PC-9 (cell line): ENCODE data around the gene CHEK1. TPM values are rescaled to one million over a fixed set of nuclear protein-coding genes. Genes with fewer than 3 reads are reported as not detected.

Experiments used
- BruUV-seq: library from RNA; stranded (reverse); fragments of 400-500 nt; replicated peaks from 2 replicates; lab custom pipeline; 2021; lab: Mats Ljungman, UMichigan
- CTCF ChIA-PET: fragments of 300-600 bp; sonication (Branson Sonifier 250); formaldehyde crosslinking; loops from one replicate; lab custom pipeline; 2022; ENCODE audit warnings: antibody characterized with exemption; lab: Charles Lee
- POLR2A ChIA-PET: fragments of 300-600 bp; sonication (Branson Sonifier 250); formaldehyde crosslinking; loops from one replicate; lab custom pipeline; 2022; ENCODE audit warnings: antibody characterized with exemption; ENCODE audit not compliant: unreplicated experiment; lab: Charles Lee
- DNase-seq, 2 experiments: peaks; one replicate each; pipeline versions ENCODE4 v3.0.0 to v3.0.0-alpha.2; 2015 to 2022; ENCODE audit warnings: mixed read lengths in 1 of 2
- H2AFZ ChIP-seq: fragments of 200-600 bp; sonication (generic); 2 replicates; pipeline ENCODE4 v1.8.1; 2017; ENCODE audit warnings: antibody characterized with exemption
- H3F3A ChIP-seq: fragments of 200-600 bp; sonication (generic); 2 replicates; pipeline ENCODE4 v1.8.1; 2017; ENCODE audit warnings: antibody characterized with exemption, mild to moderate bottlenecking, low read depth; ENCODE audit not compliant: insufficient read depth
- H3K27ac ChIP-seq: fragments of 200-600 bp; sonication (generic); 2 replicates; pipeline ENCODE4 v1.6.1; 2016; ENCODE audit warnings: mixed run types
- H3K27me3 ChIP-seq: fragments of 200-600 bp; sonication (generic); 2 replicates; pipeline ENCODE4 v1.6.1; 2016; ENCODE audit warnings: low read depth, mixed run types; ENCODE audit not compliant: insufficient read depth
- H3K36me3 ChIP-seq: fragments of 200-600 bp; sonication (generic); 2 replicates; pipeline ENCODE4 v1.6.1; 2016; ENCODE audit warnings: low read depth, mixed run types
- H3K4me1 ChIP-seq: fragments of 200-600 bp; sonication (generic); replicated peaks from 2 replicates; pipeline ENCODE4 v1.6.1; 2016; ENCODE audit warnings: mixed run types; ENCODE audit not compliant: insufficient read depth
- H3K4me2 ChIP-seq: fragments of 200-600 bp; sonication (generic); 2 replicates; pipeline ENCODE4 v1.6.1; 2017; ENCODE audit warnings: mixed run types
- H3K4me3 ChIP-seq: fragments of 200-600 bp; sonication (generic); 2 replicates; pipeline ENCODE4 v1.6.1; 2016; ENCODE audit warnings: mixed run types
- H3K79me2 ChIP-seq: fragments of 200-600 bp; sonication (generic); 2 replicates; pipeline ENCODE4 v1.6.1; 2017; ENCODE audit warnings: low read depth, mixed run types
- H3K9me2 ChIP-seq: fragments of 200-600 bp; sonication (generic); 2 replicates; pipeline ENCODE4 v1.8.1; 2017; ENCODE audit warnings: mild to moderate bottlenecking; ENCODE audit not compliant: insufficient read depth
- H3K9me3 ChIP-seq: fragments of 200-600 bp; sonication (generic); 2 replicates; pipeline ENCODE4 v1.8.1; 2016; ENCODE audit warnings: low read depth; ENCODE audit not compliant: insufficient read depth
- H4K20me1 ChIP-seq: fragments of 200-600 bp; sonication (generic); 2 replicates; pipeline ENCODE4 v1.8.1; 2017; ENCODE audit not compliant: insufficient read depth
- EZH2 ChIP-seq: fragments of 200-600 bp; sonication (generic); IDR thresholded peaks from 2 replicates; pipeline ENCODE4 v1.8.0; 2017; ENCODE audit warnings: antibody characterized with exemption, low read depth
- intact Hi-C: fragments of 100-400 bp; cut with micrococcal nuclease; formaldehyde crosslinking; loops from one replicate; pipeline ENCODE4 v1.10.0; 2022; ENCODE audit not compliant: unreplicated experiment
- total RNA-seq: library from RNA; stranded (reverse); gene quantifications from 2 replicates; pipeline ENCODE4 v1.2.3, GENCODE V29; 2021
- TF ChIP-seq, protein P1 (sequence below): fragments of 200-600 bp; sonication (generic); conservative IDR thresholded peaks from 2 replicates; pipeline ENCODE4 v1.6.1; 2017; ENCODE audit warnings: mixed run types, antibody characterized with exemption, mild to moderate bottlenecking, moderate library complexity

The CHEK1 gene
- total RNA-seq, 1 experiment from 2014 or later = 36.5 TPM

DNA sequence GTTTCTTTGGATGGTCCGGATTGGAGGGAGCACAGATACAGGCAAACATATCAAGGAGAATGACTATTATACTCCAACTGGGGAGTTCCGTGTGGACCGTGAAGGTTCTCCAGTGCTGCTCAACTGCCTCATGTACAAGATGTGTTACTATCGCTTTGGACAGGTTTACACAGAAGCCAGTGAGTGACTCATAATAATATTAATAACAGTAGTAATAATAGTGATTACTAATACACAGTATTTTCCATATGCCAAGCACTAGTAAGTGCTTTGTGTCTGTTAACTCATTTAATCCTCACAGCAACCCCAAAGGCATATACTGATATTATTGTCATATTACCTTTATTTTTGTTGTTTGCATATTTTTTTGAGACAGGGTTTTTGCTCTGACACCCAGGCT lies 6.6 kb upstream of the CHEK1 start:
- Histone ChIP-seq H3K9me3 (no peaks in the 10 kb centered on the region), H3K4me1 (no peaks in the 10 kb centered on the region), H3K9me2 (no peaks in the 10 kb centered on the region), H3K4me2 (no peak overlapping the region), H3K27ac (no peak overlapping the region), H4K20me1 (peaks cover 6% of the 10 kb centered on the region; the same call in 1 of the 2 replicates), H3K27me3 (no peaks in the 10 kb centered on the region), H3F3A (peaks cover 24% of the 10 kb centered on the region), H2AFZ (no peak overlapping the region), H3K36me3 (peaks cover 57% of the 10 kb centered on the region), H3K79me2 (no peaks in the 10 kb centered on the region), H3K4me3 (no peak overlapping the region)
- CTCF ChIA-PET = no interaction called here
- DNase-seq = no peak
- intact Hi-C loops = no loop called here
- no peak for TF ChIP-seq EZH2
- TF ChIP-seq, protein P1, sequence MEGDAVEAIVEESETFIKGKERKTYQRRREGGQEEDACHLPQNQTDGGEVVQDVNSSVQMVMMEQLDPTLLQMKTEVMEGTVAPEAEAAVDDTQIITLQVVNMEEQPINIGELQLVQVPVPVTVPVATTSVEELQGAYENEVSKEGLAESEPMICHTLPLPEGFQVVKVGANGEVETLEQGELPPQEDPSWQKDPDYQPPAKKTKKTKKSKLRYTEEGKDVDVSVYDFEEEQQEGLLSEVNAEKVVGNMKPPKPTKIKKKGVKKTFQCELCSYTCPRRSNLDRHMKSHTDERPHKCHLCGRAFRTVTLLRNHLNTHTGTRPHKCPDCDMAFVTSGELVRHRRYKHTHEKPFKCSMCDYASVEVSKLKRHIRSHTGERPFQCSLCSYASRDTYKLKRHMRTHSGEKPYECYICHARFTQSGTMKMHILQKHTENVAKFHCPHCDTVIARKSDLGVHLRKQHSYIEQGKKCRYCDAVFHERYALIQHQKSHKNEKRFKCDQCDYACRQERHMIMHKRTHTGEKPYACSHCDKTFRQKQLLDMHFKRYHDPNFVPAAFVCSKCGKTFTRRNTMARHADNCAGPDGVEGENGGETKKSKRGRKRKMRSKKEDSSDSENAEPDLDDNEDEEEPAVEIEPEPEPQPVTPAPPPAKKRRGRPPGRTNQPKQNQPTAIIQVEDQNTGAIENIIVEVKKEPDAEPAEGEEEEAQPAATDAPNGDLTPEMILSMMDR = no peak
- POLR2A ChIA-PET = no interaction called here
- no TSS peak for BruUV-seq

GRCh38 chr11:125621995-125622394 lies 3.0 kb upstream of the CHEK1 start:
- Histone ChIP-seq H3K9me2 (no peaks in the 10 kb centered on the region), H2AFZ (no peak overlapping the region), H3K4me3 (no peak overlapping the region), H4K20me1 (no peaks in the 10 kb centered on the region), H3K4me1 (peaks cover 8% of the 10 kb centered on the region), H3K36me3 (peaks cover 46% of the 10 kb centered on the region), H3K27me3 (no peaks in the 10 kb centered on the region), H3K79me2 (peaks cover 2% of the 10 kb centered on the region; the same call in 1 of the 2 replicates), H3K9me3 (no peaks in the 10 kb centered on the region), H3K4me2 (no peak overlapping the region), H3F3A (peaks cover 37% of the 10 kb centered on the region), H3K27ac (no peak overlapping the region)
- no TSS peak for BruUV-seq
- DNase-seq = peak in 1 of 2 experiments; percentile 52
- intact Hi-C loops = no loop called here
- ChIA-PET POLR2A (interaction anchor here (0.6 kb wide), 1 partner anchor 239 kb away, joined by 4 read pairs; no protein-coding TSS in a partner anchor), CTCF (no interaction called here)
- TF ChIP-seq, protein P1 = no peak
- TF ChIP-seq EZH2 = no peak

- DNase-seq = no peak
- ChIA-PET POLR2A (interaction anchor here (0.6 kb wide), 1 partner anchor 32 kb away, joined by 5 read pairs; no protein-coding TSS in a partner anchor), CTCF (interaction anchor here (0.6 kb wide), 1 partner anchor 97 kb away, joined by 5 read pairs; no protein-coding TSS in a partner anchor)
- Histone ChIP-seq H4K20me1 (no peaks in the 10 kb centered on the region), H3K27ac (no peak overlapping the region), H3K9me3 (no peaks in the 10 kb centered on the region), H3K4me1 (peaks cover 15% of the 10 kb centered on the region), H3F3A (peaks cover 35% of the 10 kb centered on the region), H3K79me2 (peaks cover 13% of the 10 kb centered on the region), H3K36me3 (peaks cover 43% of the 10 kb centered on the region), H3K9me2 (no peaks in the 10 kb centered on the region), H2AFZ (no peak overlapping the region), H3K27me3 (no peaks in the 10 kb centered on the region), H3K4me2 (no peak overlapping the region), H3K4me3 (no peak overlapping the region)
- no TSS peak for BruUV-seq
- TF ChIP-seq EZH2 = no peak
- TF ChIP-seq, protein P1 = no peak
- intact Hi-C loops = no loop called here
Measured at GRCh38 chr11:125623064-125623463, 1.9 kb upstream of the CHEK1 start.
